ENCODE measurements around the gene HOXC10.

DNA sequence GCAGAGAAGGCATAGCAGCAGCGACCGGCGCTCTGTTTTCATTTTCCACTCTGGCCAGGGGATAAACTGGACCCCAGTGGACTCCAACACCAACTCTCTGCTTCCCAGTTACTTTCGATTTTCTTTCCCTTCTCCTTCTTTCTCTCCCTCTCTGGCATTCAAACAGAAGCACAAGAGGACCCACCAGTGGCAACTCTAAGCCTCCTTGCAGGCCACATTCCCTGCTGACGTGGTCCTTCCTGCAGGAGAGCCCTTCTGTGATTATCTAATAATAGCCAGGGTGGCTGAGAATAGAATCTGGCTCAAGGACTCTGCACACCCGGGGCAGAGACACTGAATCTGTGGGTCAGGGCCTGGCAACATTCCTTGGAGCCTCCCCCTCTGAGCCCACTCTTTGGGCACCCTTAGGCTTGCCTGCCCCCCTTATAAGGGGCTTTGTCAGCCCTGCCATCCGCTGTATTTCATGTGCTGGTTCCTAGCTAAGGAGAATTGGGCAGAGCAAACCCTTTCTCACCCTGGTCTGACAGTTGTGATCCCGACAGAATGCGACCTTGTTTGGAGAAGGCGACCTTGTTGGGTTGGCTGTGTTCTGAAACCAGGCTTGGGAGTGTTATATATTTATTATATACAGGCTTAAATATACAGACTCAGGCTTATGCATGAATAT is 35.1 kb downstream of the HOXC10 start:
- TF ChIP-seq, protein P1, sequence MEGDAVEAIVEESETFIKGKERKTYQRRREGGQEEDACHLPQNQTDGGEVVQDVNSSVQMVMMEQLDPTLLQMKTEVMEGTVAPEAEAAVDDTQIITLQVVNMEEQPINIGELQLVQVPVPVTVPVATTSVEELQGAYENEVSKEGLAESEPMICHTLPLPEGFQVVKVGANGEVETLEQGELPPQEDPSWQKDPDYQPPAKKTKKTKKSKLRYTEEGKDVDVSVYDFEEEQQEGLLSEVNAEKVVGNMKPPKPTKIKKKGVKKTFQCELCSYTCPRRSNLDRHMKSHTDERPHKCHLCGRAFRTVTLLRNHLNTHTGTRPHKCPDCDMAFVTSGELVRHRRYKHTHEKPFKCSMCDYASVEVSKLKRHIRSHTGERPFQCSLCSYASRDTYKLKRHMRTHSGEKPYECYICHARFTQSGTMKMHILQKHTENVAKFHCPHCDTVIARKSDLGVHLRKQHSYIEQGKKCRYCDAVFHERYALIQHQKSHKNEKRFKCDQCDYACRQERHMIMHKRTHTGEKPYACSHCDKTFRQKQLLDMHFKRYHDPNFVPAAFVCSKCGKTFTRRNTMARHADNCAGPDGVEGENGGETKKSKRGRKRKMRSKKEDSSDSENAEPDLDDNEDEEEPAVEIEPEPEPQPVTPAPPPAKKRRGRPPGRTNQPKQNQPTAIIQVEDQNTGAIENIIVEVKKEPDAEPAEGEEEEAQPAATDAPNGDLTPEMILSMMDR (IDR thresholded peaks at IDR 0.05; ENCODE audit: poor library complexity), result no peak
- peak; percentile 7 for TF ChIP-seq EZH2 (IDR thresholded peaks at IDR 0.05; ENCODE audit: borderline replicate concordance)
- no peak for TF ChIP-seq EZH2phosphoT487 (IDR thresholded peaks at IDR 0.05; ENCODE audit: low read depth, severe bottlenecking, unreplicated experiment)

Data from hepatocyte (in vitro differentiated cells).